ENCODE results near the gene GALNT10.

DNA sequence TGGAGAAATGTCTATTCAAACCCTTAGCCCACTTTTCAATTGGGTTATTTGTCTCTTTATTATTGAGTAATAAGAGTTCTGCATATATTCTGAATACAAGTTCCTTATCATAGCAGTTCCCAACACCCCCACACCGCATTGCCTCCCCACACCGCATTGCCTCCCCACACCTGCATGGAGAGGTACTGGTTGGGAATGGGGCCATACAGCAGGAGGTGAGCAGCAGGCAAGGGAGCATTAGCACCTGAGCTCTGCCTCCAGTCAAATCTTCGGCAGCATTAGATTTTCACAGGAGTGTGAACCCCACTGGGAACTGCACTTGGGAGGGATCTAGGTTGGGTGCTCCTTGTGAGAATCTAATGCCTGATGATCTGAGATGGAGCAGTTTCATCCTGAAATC lies 244.7 kb downstream of the GALNT10 start:
- TF ChIP-seq, protein P1, sequence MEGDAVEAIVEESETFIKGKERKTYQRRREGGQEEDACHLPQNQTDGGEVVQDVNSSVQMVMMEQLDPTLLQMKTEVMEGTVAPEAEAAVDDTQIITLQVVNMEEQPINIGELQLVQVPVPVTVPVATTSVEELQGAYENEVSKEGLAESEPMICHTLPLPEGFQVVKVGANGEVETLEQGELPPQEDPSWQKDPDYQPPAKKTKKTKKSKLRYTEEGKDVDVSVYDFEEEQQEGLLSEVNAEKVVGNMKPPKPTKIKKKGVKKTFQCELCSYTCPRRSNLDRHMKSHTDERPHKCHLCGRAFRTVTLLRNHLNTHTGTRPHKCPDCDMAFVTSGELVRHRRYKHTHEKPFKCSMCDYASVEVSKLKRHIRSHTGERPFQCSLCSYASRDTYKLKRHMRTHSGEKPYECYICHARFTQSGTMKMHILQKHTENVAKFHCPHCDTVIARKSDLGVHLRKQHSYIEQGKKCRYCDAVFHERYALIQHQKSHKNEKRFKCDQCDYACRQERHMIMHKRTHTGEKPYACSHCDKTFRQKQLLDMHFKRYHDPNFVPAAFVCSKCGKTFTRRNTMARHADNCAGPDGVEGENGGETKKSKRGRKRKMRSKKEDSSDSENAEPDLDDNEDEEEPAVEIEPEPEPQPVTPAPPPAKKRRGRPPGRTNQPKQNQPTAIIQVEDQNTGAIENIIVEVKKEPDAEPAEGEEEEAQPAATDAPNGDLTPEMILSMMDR (conservative IDR thresholded peaks at IDR 0.05; ENCODE audit: low read depth, low read length): no peak
- TF ChIP-seq, protein P2, sequence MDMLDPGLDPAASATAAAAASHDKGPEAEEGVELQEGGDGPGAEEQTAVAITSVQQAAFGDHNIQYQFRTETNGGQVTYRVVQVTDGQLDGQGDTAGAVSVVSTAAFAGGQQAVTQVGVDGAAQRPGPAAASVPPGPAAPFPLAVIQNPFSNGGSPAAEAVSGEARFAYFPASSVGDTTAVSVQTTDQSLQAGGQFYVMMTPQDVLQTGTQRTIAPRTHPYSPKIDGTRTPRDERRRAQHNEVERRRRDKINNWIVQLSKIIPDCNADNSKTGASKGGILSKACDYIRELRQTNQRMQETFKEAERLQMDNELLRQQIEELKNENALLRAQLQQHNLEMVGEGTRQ (IDR thresholded peaks at IDR 0.05; ENCODE audit: low read depth, low read length): no peak
- TF ChIP-seq POLR2A (IDR thresholded peaks at IDR 0.05; ENCODE audit: low read depth, low read length) (no peak), RAD21 (IDR thresholded peaks at IDR 0.05; ENCODE audit: low read length) (no peak), SMC3 (IDR thresholded peaks at IDR 0.05; ENCODE audit: low read depth, low read length) (no peak), CHD1 (IDR thresholded peaks at IDR 0.05; ENCODE audit: low read depth, low read length) (no peak), BHLHE40 (IDR thresholded peaks at IDR 0.05; ENCODE audit: low read depth, low read length) (no peak), FOS (IDR thresholded peaks at IDR 0.05; ENCODE audit: low read depth, low read length) (no peak), MAFK (IDR thresholded peaks at IDR 0.05; ENCODE audit: low read depth, low read length) (no peak), NFE2L2 (IDR thresholded peaks at IDR 0.05; ENCODE audit: low read depth, low read length) (no peak), MXI1 (IDR thresholded peaks at IDR 0.05; ENCODE audit: borderline replicate concordance, low read depth, low read length) (no peak), RFX5 (IDR thresholded peaks at IDR 0.05; ENCODE audit: low read depth, low read length) (no peak)

All from IMR-90 (cell line).